SIG-M5 treated with dmso at 0.1 percent for 504 hours (cell line): Measurements from ENCODE around the gene EMX1.

ENCODE experiments used
- DNase-seq: peaks from one replicate; lab custom pipeline; 2025; ENCODE audit not compliant: unreplicated experiment; lab: John Stamatoyannopoulos, UW

The EMX1 gene

DNA sequence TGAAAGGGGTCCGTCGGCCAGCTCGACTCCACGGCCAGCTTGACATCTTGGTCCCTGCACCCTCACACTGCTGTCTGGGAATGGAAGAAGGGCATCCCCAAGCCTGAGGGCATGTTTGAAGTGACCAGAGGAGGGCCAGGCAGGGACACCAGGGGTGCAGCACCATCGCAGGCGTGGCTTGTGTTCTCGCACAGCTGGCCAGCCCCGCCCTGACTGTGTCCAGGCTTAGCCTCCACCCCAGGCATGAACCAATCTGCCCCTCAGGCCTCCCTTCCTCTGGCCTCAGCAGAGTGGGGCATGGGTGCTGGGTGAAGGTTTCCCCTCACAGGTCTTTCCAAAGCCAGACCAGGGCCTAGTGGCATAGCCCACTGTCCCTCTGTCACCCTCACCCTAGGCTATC, 25.0 kb downstream of the EMX1 start:
- no peak for DNase-seq

- no peak for DNase-seq
Observed at GRCh38 chr2:72942881-72943418, 25.6 kb downstream of the EMX1 start.

GRCh38 chr2:72943540-72944395, 26.4 kb downstream of the EMX1 start:
- no peak for DNase-seq

DNA sequence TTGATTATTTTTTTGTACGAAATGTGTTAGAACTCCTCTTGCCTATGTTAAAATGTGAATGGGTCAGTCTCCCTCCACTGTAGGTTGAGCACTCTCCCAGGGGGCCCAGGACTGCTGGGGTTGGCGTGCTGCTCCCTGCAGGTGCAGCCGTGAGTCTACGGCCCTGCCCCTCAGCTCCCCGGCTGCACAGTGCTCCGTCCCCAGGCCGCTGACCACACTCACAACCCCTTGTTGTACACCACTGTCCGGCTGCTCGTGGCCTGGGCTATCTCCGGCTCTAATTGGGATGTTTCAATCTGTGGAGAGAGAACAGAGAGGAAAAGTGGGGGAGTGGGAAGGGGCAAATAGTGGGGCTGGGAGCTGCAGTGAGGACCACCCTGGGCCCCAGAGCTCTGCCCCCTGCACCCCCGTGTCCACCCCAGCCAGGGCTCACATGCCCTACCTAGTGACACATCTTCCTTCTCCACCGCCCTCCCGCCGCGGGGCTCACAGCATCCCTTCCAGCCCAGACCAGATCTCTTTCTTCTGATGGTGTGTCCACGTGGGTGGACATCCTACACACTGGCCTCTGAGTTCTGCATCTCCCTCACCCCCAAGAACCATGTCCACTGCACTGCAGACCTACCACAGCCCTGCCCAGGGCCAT, 27.6 kb downstream of the EMX1 start:
- DNase-seq, result no peak

DNA sequence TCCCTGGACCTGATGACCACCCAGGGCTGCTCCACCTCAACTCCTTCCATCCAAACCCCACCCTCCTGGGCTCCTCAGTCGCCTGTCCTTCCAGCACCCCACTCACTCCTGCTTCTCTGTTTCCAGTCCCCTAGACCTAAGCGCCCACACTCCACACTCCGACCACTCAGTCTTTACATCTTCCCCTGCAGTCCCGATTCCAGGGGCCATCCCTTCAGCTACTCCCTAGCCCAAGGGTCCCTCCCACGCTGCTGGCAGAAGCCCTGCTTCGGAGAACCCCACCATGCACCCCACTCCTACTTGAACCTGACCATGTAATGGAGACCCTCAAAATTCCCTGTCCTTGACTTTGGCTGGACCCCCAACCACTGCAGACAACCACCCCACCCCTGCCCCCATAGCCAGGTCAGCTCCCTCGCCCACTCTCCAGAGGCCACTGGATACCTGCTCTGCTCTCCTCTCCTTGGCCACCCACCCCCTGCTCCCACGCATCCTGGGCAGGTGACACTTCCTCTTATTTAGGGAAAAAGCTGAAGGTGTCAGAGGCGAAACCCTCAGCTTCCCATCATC, 28.2 kb downstream of the EMX1 start:
- DNase-seq, result no peak

- no peak for DNase-seq
Observed at GRCh38 chr2:72946466-72946865, 29.1 kb downstream of the EMX1 start.

- no peak for DNase-seq
Observed at GRCh38 chr2:72947952-72948830, 30.9 kb downstream of the EMX1 start.

DNA sequence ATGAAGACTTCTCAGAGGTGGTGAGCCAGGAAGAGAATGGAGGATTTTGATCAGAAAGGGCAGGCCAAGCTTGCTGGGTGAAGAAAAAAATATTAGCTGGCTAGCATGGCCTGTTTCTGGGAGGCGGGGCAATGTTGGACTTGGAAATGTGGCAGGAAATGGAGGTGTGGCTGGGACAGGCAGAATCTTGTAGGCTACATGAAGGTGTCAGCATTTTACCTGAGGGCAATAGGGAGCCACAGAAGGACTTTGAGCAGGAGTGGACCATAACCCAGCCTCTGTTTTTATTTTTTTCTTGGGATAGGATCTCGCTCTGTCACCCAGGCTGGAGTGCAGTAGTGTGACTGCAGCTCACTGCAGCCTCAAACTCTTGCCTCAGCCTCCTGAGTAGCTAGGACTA, 31.7 kb downstream of the EMX1 start:
- no peak for DNase-seq

GRCh38 chr2:72949642-72950041, 32.3 kb downstream of the EMX1 start:
- no peak for DNase-seq

GRCh38 chr2:72950558-72951255, 33.4 kb downstream of the EMX1 start:
- DNase-seq, result no peak

DNA sequence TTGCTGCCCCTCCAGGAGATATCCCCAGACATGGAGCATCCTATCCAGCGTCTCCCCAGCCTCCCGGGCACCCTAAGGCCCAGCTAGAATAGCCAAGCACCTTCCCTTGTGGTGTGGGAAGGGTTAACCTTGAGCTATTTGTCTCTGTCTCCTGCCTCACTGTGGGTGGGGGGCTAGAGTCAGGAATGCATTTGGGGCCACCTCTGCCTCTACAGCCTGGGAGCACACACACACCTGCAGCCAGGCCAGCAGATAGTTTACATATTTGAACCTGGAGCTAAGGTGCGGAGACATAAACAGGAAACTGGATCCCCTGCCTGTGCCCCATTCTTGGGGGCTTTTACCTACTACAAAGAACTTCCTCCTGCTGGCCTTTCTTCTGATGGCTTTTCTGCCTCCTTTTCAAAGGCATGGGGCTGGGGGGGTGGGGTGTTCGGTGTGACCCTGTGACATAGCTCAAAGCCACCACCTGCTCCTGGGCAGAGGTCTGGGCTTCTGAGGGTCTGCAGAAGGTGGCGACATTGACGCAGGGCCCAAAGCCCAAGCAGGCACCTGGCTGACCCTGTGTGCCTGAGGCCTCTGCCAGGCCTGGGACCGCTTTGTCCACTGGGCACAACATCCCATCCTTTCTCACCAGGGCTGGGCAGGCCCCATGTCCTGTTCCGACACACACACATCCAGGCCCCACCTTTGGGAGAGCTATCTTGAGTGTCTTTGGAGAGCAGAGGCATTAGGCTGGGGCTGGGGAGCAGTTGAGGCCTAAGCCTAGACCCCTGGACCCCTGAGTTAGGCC, 34.2 kb downstream of the EMX1 start:
- no peak for DNase-seq

DNA sequence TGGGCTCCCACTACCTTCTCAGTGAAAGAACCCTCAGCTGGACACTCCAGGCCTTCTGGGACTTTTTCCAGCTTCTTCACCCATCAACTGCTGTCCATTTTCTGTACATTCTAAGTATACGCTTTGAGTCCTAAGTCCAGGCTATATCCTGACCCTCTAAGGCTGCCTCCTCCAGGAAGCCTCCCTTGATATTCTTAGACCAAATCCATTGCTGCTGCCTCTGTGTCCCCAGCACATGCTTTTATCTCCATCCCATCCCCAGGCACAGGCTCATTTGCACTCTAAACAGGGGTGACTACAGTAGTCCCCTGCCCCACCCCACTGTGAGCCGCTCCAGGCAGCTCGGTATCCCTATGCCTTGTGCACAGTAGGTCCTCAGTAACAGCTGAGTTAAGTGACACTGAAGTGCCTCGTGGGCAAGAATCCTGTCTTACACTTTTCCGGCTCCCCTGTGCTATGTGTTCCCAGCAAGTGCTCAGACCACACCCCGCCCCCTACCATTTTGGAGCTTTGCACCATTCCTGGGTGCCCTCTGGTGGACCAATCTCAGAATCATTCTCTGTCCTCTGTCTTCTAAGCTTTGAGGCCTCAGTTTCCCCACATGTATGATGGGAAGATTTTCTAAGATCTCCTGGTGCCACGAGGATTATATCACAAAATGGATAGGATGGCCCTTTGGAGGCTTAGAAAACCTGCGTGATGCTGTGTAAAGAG, 34.9 kb downstream of the EMX1 start:
- no peak for DNase-seq

DNA sequence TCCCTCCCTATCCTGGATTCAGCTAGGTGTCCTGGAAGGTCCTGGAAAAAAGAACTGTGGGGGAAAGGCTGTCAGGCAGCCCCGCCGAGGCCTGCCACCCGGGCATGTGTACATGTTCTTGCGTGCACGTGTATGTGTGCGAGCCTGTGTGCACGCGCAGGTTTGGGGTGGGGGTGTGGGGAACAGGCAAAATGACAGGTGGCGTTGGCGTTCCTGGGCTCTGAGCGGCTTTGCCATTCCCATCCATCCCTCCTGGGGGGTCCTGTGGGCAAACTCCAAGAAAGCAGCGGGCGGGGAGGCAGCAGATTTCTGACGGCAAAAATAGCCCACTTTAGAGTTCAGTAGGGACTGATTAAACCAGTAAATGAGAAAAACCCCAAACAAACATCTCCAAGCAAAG, 35.6 kb downstream of the EMX1 start:
- DNase-seq, result no peak

GRCh38 chr2:72953528-72953927, 36.2 kb downstream of the EMX1 start:
- no peak for DNase-seq

DNA sequence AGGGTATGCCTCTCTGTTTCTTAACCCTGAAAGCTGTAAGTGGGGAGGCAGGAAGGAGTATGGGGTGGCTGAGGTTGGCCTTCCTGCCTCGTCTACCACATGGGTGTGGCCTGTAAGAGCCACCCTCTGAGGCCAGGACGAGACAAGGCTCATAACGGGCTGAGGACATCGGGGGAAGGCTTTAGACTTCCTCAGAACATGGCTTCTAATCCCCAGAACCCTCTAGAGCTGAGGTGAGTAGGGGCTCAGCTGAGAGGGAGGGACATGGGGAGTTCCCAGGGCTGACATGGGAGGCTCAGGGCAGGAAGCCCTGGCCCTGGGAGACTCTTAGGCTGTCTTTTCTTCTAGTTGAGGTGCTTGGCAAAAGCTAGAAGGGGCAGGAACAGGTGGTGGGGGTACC, 36.7 kb downstream of the EMX1 start:
- no peak for DNase-seq

DNA sequence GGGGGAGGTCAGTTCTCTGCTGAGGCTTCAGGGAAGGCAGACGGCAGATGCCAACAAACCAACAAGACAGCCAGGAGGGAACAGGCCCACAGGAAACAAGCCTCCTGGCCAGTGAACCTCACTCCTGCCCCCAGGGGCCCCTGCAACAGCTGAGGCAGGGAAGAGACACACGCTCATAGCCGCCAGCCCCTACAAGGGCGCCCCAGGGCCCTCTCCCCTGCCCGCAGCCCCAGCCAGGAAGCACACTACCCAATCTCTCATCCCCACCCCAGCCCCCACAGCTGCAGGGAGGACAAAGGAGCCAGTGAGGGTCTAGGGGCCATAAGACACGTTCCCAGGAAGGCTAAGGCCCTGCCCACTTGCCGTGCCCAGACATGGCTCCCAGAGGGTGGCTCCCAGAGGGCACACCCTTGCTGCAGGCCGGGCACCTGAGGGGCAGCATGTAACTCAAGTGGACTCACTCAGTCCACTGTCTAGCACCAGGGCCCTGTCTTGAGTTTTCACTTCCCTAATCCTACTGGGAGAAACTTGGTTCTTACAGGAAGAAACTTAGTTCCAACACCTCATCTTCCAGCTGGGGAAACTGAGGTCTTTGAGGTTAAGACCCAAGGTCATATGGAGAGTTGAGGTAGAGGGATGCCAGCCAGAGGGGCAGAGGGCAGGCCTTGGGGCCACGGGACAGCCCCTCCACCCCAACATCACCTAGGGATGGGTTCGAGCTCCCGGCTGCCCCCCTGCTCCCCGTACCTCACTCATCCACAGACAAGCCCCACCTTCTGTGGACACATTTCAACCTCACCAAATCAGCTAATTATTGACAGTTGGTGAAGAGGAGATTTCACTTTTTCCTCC, 37.3 kb downstream of the EMX1 start:
- no peak for DNase-seq

DNA sequence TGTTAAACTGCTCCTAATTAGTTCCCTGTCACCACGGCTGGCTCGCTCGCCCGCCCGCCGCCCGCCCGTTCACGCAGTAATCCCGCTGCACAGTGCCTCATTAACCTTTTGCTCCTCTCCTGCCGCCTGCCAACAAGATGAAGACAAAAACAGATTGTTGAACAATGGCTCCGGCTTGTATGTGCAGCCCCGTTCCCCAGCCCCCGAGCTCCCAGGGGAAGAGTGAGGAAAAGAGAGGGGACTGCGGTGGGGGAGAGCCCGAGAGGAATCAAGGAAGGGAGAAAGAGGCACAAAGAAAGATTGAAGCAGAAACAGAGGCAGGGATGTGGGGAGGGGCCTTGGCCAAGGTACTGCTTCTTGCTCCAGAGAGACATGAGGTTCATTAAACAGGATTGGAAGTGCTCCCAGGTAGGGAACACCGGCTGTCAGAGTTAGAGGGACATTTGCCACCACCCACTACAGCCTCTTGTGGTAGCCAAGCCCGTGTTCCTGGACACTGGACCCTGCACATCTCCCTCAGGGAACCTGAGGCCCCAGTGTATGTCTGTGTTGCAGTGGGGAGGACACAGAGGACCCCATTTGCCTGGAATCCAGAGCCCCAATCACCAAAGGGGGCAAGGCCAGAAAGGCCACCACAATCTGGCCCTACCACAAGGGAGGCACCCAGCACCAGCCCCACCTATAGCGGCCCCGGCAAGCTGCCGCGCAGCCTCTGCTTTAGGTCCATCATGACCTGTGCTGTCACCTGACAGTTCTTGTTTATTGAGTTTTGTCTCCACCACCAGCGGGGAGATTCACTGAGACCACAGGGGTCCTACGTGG, 38.1 kb downstream of the EMX1 start:
- no peak for DNase-seq
